Measurements from ENCODE around the gene ZNF689. TPM values are rescaled to one million over a fixed set of nuclear protein-coding genes. Genes with fewer than 3 reads are reported as not detected.

Gene ZNF689
- total and polyA plus RNA-seq, 2 donors (not counting 1 experiment from before 2014, with no cell fraction given), result 3.5 to 6.1 TPM

GRCh38 chr16:30570636-30571444, 39.3 kb downstream of the ZNF689 start:
- Histone ChIP-seq H2AFZ (ENCODE audit: low read length) (peak overlapping the region; percentile 49), H3K4me3 (replicated peaks in 1 of 4; ENCODE audit: control extremely low read depth in 1 of 4, insufficient read depth in 1 of 4, low read depth in 3 of 4, low read length in 4 of 4) (peak overlapping the region; percentile 54 to 78 (median 71)), H3K79me2 (ENCODE audit: control insufficient read depth, insufficient read depth, low read length) (no peaks in the 10 kb centered on the region), H3K9me3 (ENCODE audit: control insufficient read depth, insufficient read depth, low read depth, low read length) (no peaks in the 10 kb centered on the region), H3K4me1 (ENCODE audit: control insufficient read depth, extremely low read depth, insufficient read depth, low read length) (peaks cover 3% of the 10 kb centered on the region), H3K36me3 (ENCODE audit: control insufficient read depth, insufficient read depth, low read length) (no peaks in the 10 kb centered on the region), H3K4me2 (ENCODE audit: extremely low read depth, insufficient read depth, low read length) (peak overlapping the region; percentile 98), H4K20me1 (ENCODE audit: control insufficient read depth, extremely low read depth, insufficient read depth, low read length) (no peaks in the 10 kb centered on the region), H3K27me3 (ENCODE audit: control insufficient read depth, insufficient read depth, low read length) (peaks cover 5% of the 10 kb centered on the region), H3K27ac (ENCODE audit: insufficient read depth, low read length) (peak overlapping the region; percentile 69), H3K9ac (ENCODE audit: insufficient read depth, low read length) (peak overlapping the region; percentile 68)
- no peak for TF ChIP-seq EZH2 (IDR thresholded peaks at IDR 0.05; ENCODE audit: low read length, missing control alignments)
- TF ChIP-seq CTCF (conservative IDR thresholded peaks at IDR 0.05 in 1 of 2, IDR thresholded peaks at IDR 0.05 in 1 of 2; ENCODE audit: low read depth in 1 of 2, low read length in 2 of 2), result no peak
- peak; percentile 20 to 32 for DNase-seq (ENCODE audit: low read depth in 2 of 2)

GRCh38 chr16:30569746-30570635, 40.2 kb downstream of the ZNF689 start:
- Histone ChIP-seq H3K4me3 (replicated peaks in 1 of 4; ENCODE audit: control extremely low read depth in 1 of 4, insufficient read depth in 1 of 4, low read depth in 3 of 4, low read length in 4 of 4) (no peak overlapping the region), H3K9me3 (ENCODE audit: control insufficient read depth, insufficient read depth, low read depth, low read length) (no peaks in the 10 kb centered on the region), H3K36me3 (ENCODE audit: control insufficient read depth, insufficient read depth, low read length) (no peaks in the 10 kb centered on the region), H3K9ac (ENCODE audit: insufficient read depth, low read length) (no peak overlapping the region), H2AFZ (ENCODE audit: low read length) (no peak overlapping the region), H3K4me1 (ENCODE audit: control insufficient read depth, extremely low read depth, insufficient read depth, low read length) (peaks cover 3% of the 10 kb centered on the region), H4K20me1 (ENCODE audit: control insufficient read depth, extremely low read depth, insufficient read depth, low read length) (no peaks in the 10 kb centered on the region), H3K27me3 (ENCODE audit: control insufficient read depth, insufficient read depth, low read length) (peaks cover 5% of the 10 kb centered on the region), H3K4me2 (ENCODE audit: extremely low read depth, insufficient read depth, low read length) (no peak overlapping the region), H3K27ac (ENCODE audit: insufficient read depth, low read length) (no peak overlapping the region), H3K79me2 (ENCODE audit: control insufficient read depth, insufficient read depth, low read length) (no peaks in the 10 kb centered on the region)
- no peak for DNase-seq (ENCODE audit: low read depth in 2 of 2)
- TF ChIP-seq CTCF (conservative IDR thresholded peaks at IDR 0.05 in 1 of 2, IDR thresholded peaks at IDR 0.05 in 1 of 2; ENCODE audit: low read depth in 1 of 2, low read length in 2 of 2) (no peak), EZH2 (IDR thresholded peaks at IDR 0.05; ENCODE audit: low read length, missing control alignments) (no peak)

GRCh38 chr16:30569281-30569680, 40.9 kb downstream of the ZNF689 start:
- Histone ChIP-seq H3K9me3 (ENCODE audit: control insufficient read depth, insufficient read depth, low read depth, low read length) (no peaks in the 10 kb centered on the region), H3K27me3 (ENCODE audit: control insufficient read depth, insufficient read depth, low read length) (peaks cover 5% of the 10 kb centered on the region), H3K4me2 (ENCODE audit: extremely low read depth, insufficient read depth, low read length) (no peak overlapping the region), H3K4me3 (replicated peaks in 1 of 4; ENCODE audit: control extremely low read depth in 1 of 4, insufficient read depth in 1 of 4, low read depth in 3 of 4, low read length in 4 of 4) (no peak overlapping the region), H4K20me1 (ENCODE audit: control insufficient read depth, extremely low read depth, insufficient read depth, low read length) (no peaks in the 10 kb centered on the region), H3K4me1 (ENCODE audit: control insufficient read depth, extremely low read depth, insufficient read depth, low read length) (peaks cover 3% of the 10 kb centered on the region), H3K79me2 (ENCODE audit: control insufficient read depth, insufficient read depth, low read length) (no peaks in the 10 kb centered on the region), H3K9ac (ENCODE audit: insufficient read depth, low read length) (no peak overlapping the region), H2AFZ (ENCODE audit: low read length) (no peak overlapping the region), H3K27ac (ENCODE audit: insufficient read depth, low read length) (no peak overlapping the region), H3K36me3 (ENCODE audit: control insufficient read depth, insufficient read depth, low read length) (no peaks in the 10 kb centered on the region)
- DNase-seq (ENCODE audit: low read depth in 2 of 2), result no peak
- TF ChIP-seq EZH2 (IDR thresholded peaks at IDR 0.05; ENCODE audit: low read length, missing control alignments), result no peak
- TF ChIP-seq CTCF (conservative IDR thresholded peaks at IDR 0.05 in 1 of 2, IDR thresholded peaks at IDR 0.05 in 1 of 2; ENCODE audit: low read depth in 1 of 2, low read length in 2 of 2), result no peak

All from fibroblast of lung (primary cell).